Osteocyte (in vitro differentiated cells): Measurements from ENCODE around the gene TRAF4. TPM values are rescaled to one million over a fixed set of nuclear protein-coding genes. Genes with fewer than 3 reads are reported as not detected.

Experiments
- DNase-seq: peaks from one replicate; pipeline ENCODE4 v3.0.0; 2021; ENCODE audit warnings: mixed read lengths; ENCODE audit not compliant: unreplicated experiment; ENCODE audit errors: extremely low spot score
- H3K27ac Mint-ChIP-seq: one replicate; pipeline ENCODE4 v1.8.0; 2021; ENCODE audit warnings: mild to moderate bottlenecking, mixed read lengths; ENCODE audit not compliant: unreplicated experiment
- H3K27me3 Mint-ChIP-seq: one replicate; pipeline ENCODE4 v1.8.0; 2021; ENCODE audit warnings: mixed read lengths; ENCODE audit not compliant: unreplicated experiment
- H3K36me3 Mint-ChIP-seq: one replicate; pipeline ENCODE4 v1.8.0; 2021; ENCODE audit warnings: mixed read lengths; ENCODE audit not compliant: unreplicated experiment
- H3K4me1 Mint-ChIP-seq: one replicate; pipeline ENCODE4 v1.8.0; 2021; ENCODE audit warnings: mixed read lengths; ENCODE audit not compliant: unreplicated experiment
- H3K4me3 Mint-ChIP-seq: one replicate; pipeline ENCODE4 v1.8.0; 2021; ENCODE audit warnings: mild to moderate bottlenecking, moderate library complexity, mixed read lengths; ENCODE audit not compliant: unreplicated experiment
- H3K9me3 Mint-ChIP-seq: one replicate; pipeline ENCODE4 v1.8.0; 2021; ENCODE audit warnings: mixed read lengths; ENCODE audit not compliant: unreplicated experiment
- CTCF ChIP-seq: fragments of 200-600 bp; sonication (generic); IDR thresholded peaks from 2 replicates; pipeline ENCODE4 v1.5.0; 2021; ENCODE audit warnings: antibody characterized with exemption, mild to moderate bottlenecking, moderate library complexity
- long read RNA-seq: library from polyadenylated mRNA; unstranded; transcript quantifications from one replicate; pipeline ENCODE4 v2.0.0, GENCODE V29; 2021
- total RNA-seq: library from RNA; stranded (reverse); gene quantifications from 2 replicates; pipeline ENCODE4 v1.2.1, GENCODE V29; 2021

Gene TRAF4
- 76.1 and 95.5 TPM in 2 replicates for total RNA-seq
- long read RNA-seq, partial matches to known transcripts, result 1 of 1 reads
- long read RNA-seq, other reads (novel, unspliced or antisense), result 0 of 1 reads

- Mint-ChIP-seq H3K27ac (peak within 1 kb of the TSS; percentile 89), H3K4me1 (peaks cover 33% of the 10 kb centered on the region), H3K27me3 (no peaks in the 10 kb centered on the region), H3K36me3 (peaks cover 6% of the 10 kb centered on the region), H3K4me3 (peak within 1 kb of the TSS; percentile 89), H3K9me3 (no peaks in the 10 kb centered on the region)
- TF ChIP-seq CTCF, result peak; percentile 34
- peak; percentile 94 for DNase-seq
Measured at GRCh38 chr17:28743243-28744103, at the start of gene TRAF4. TSS of gene TRAF4 (plus strand) at chr17:28744011. CDS start at chr17:28744113, 102 bp downstream.

- DNase-seq, result no peak
- no peak for TF ChIP-seq CTCF
- H3K27me3 Mint-ChIP-seq, result no peaks in the 10 kb centered on the region
- no peaks in the 10 kb centered on the region for H3K9me3 Mint-ChIP-seq
- H3K36me3 Mint-ChIP-seq, result peaks cover 37% of the 10 kb centered on the region
- no peaks in the 10 kb centered on the region for H3K4me1 Mint-ChIP-seq
- no peak overlapping the region for H3K4me3 Mint-ChIP-seq
- no peak overlapping the region for H3K27ac Mint-ChIP-seq
Measured at GRCh38 chr17:28698253-28698941, 45.4 kb upstream of the TRAF4 start.

- no peak overlapping the region for H3K4me3 Mint-ChIP-seq
- TF ChIP-seq CTCF, result no peak
- no peaks in the 10 kb centered on the region for H3K9me3 Mint-ChIP-seq
- peaks cover 29% of the 10 kb centered on the region for H3K36me3 Mint-ChIP-seq
- no peak for DNase-seq
- no peaks in the 10 kb centered on the region for H3K27me3 Mint-ChIP-seq
- H3K4me1 Mint-ChIP-seq, result no peaks in the 10 kb centered on the region
- H3K27ac Mint-ChIP-seq, result no peak overlapping the region
Measured at GRCh38 chr17:28700278-28700677, 43.5 kb upstream of the TRAF4 start.

- Mint-ChIP-seq H3K4me3 (no peak overlapping the region), H3K27ac (no peak overlapping the region), H3K4me1 (no peaks in the 10 kb centered on the region), H3K9me3 (no peaks in the 10 kb centered on the region), H3K27me3 (no peaks in the 10 kb centered on the region), H3K36me3 (peaks cover 29% of the 10 kb centered on the region)
- no peak for TF ChIP-seq CTCF
- no peak for DNase-seq
Measured at GRCh38 chr17:28700830-28701492, 42.9 kb upstream of the TRAF4 start.
